ENCODE measurements around the gene CUL5.

Gene CUL5

GRCh38 chr11:108008656-108009496 lies at the start of gene CUL5:
TSS of gene CUL5 (plus strand) at chr11:108008898. CDS start at chr11:108009349, 451 bp downstream.
- in situ Hi-C loops (cut with MboI; ENCODE audit: low sequenced_read_pairs), result loop anchor here (10.0 kb wide), 1 partner anchor 636 kb away; no protein-coding TSS in a partner anchor

- in situ Hi-C loops (cut with MboI; ENCODE audit: low sequenced_read_pairs), result no loop called here
Measured at GRCh38 chr11:107961480-107961879, 47.2 kb upstream of the CUL5 start.

- in situ Hi-C loops (cut with MboI; ENCODE audit: low sequenced_read_pairs), result no loop called here
Measured at GRCh38 chr11:107962181-107962580, 46.5 kb upstream of the CUL5 start.

- in situ Hi-C loops (cut with MboI; ENCODE audit: low sequenced_read_pairs), result no loop called here
Measured at GRCh38 chr11:107963091-107963490, 45.6 kb upstream of the CUL5 start.

- in situ Hi-C loops (cut with MboI; ENCODE audit: low sequenced_read_pairs), result no loop called here
Measured at GRCh38 chr11:107969219-107969618, 39.5 kb upstream of the CUL5 start.

GRCh38 chr11:107970049-107970448 lies 38.6 kb upstream of the CUL5 start:
- in situ Hi-C loops (cut with MboI; ENCODE audit: low sequenced_read_pairs), result no loop called here

- in situ Hi-C loops (cut with MboI; ENCODE audit: low sequenced_read_pairs), result no loop called here
Measured at GRCh38 chr11:107973641-107974040, 35.1 kb upstream of the CUL5 start.

GRCh38 chr11:107988397-107989158 lies 20.1 kb upstream of the CUL5 start:
- in situ Hi-C loops (cut with MboI; ENCODE audit: low sequenced_read_pairs), result no loop called here

- in situ Hi-C loops (cut with MboI; ENCODE audit: low sequenced_read_pairs), result no loop called here
Measured at GRCh38 chr11:107991868-107992414, 16.8 kb upstream of the CUL5 start.

- in situ Hi-C loops (cut with MboI; ENCODE audit: low sequenced_read_pairs), result no loop called here
Measured at GRCh38 chr11:107996006-107996776, 12.5 kb upstream of the CUL5 start.

GRCh38 chr11:107998761-107999160 lies 9.9 kb upstream of the CUL5 start:
- in situ Hi-C loops (cut with MboI; ENCODE audit: low sequenced_read_pairs), result no loop called here

- in situ Hi-C loops (cut with MboI; ENCODE audit: low sequenced_read_pairs), result loop anchor here (10.0 kb wide), 1 partner anchor 645 kb away; no protein-coding TSS in a partner anchor
Measured at GRCh38 chr11:107999759-108000455, 8.8 kb upstream of the CUL5 start.

- in situ Hi-C loops (cut with MboI; ENCODE audit: low sequenced_read_pairs), result loop anchor here (10.0 kb wide), 1 partner anchor 642 kb away; no protein-coding TSS in a partner anchor
Measured at GRCh38 chr11:108002476-108002875, 6.2 kb upstream of the CUL5 start.

- in situ Hi-C loops (cut with MboI; ENCODE audit: low sequenced_read_pairs), result loop anchor here (10.0 kb wide), 1 partner anchor 641 kb away; no protein-coding TSS in a partner anchor
Measured at GRCh38 chr11:108003623-108004022, 5.1 kb upstream of the CUL5 start.

- in situ Hi-C loops (cut with MboI; ENCODE audit: low sequenced_read_pairs), result loop anchor here (10.0 kb wide), 1 partner anchor 637 kb away; no protein-coding TSS in a partner anchor
Measured at GRCh38 chr11:108007819-108008218, 879 bp upstream of the CUL5 start.

- in situ Hi-C loops (cut with MboI; ENCODE audit: low sequenced_read_pairs), result loop anchor here (10.0 kb wide), 1 partner anchor 635 kb away; no protein-coding TSS in a partner anchor
Measured at GRCh38 chr11:108009497-108010370, 1.0 kb downstream of the CUL5 start.

- in situ Hi-C loops (cut with MboI; ENCODE audit: low sequenced_read_pairs), result no loop called here
Measured at GRCh38 chr11:108012139-108012725, 3.5 kb downstream of the CUL5 start.

- in situ Hi-C loops (cut with MboI; ENCODE audit: low sequenced_read_pairs), result no loop called here
Measured at GRCh38 chr11:108016647-108017046, 7.9 kb downstream of the CUL5 start.

GRCh38 chr11:108018708-108019107 lies 10.0 kb downstream of the CUL5 start:
- in situ Hi-C loops (cut with MboI; ENCODE audit: low sequenced_read_pairs), result no loop called here
